Measurements from ENCODE around the gene MAGEB3.

The MAGEB3 gene

DNA sequence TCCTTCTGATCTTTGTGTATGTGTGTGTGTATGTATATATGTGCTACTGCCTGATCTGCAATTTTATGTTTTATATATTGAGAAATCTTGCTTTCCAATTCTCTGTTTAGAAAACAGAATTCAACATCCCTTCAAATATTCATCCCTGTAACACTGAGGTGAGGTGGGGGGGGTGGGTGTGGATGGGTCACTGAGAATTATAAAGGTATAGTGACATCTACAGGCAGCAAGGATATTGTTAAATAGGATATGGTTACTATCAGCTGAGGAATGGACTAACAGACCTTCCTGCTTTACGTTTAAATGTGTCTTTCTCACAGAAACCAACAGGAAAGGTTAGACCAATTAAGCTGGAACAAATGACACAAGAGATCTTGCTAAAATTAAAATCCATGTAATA, 34.1 kb upstream of the MAGEB3 start:
- Histone ChIP-seq H3K9me2 (replicated peaks; ENCODE audit: insufficient read depth, low read length) (no peaks in the 10 kb centered on the region), H3K4me1 (ENCODE audit: low read length) (no peaks in the 10 kb centered on the region), H3K4me3 (ENCODE audit: low read length) (no peak overlapping the region), H3K4me2 (ENCODE audit: low read depth, low read length) (no peak overlapping the region), H3K79me2 (ENCODE audit: low read length) (no peaks in the 10 kb centered on the region), H4K20me1 (ENCODE audit: insufficient read depth, low read length) (no peaks in the 10 kb centered on the region), H3F3A (ENCODE audit: insufficient read depth, low read length) (no peaks in the 10 kb centered on the region), H3K36me3 (replicated peaks; ENCODE audit: insufficient read depth, low read length) (no peaks in the 10 kb centered on the region), H3K9me3 (replicated peaks; ENCODE audit: insufficient read depth, low read length) (no peaks in the 10 kb centered on the region), H3K9ac (ENCODE audit: low read length) (no peak overlapping the region), H3K27ac (ENCODE audit: low read length) (no peak overlapping the region), H3K27me3 (replicated peaks; ENCODE audit: insufficient read depth, low read length) (no peaks in the 10 kb centered on the region), H2AFZ (ENCODE audit: low read length) (no peak overlapping the region)
- DNase-seq = peak; percentile 17
- TF ChIP-seq, protein P1, sequence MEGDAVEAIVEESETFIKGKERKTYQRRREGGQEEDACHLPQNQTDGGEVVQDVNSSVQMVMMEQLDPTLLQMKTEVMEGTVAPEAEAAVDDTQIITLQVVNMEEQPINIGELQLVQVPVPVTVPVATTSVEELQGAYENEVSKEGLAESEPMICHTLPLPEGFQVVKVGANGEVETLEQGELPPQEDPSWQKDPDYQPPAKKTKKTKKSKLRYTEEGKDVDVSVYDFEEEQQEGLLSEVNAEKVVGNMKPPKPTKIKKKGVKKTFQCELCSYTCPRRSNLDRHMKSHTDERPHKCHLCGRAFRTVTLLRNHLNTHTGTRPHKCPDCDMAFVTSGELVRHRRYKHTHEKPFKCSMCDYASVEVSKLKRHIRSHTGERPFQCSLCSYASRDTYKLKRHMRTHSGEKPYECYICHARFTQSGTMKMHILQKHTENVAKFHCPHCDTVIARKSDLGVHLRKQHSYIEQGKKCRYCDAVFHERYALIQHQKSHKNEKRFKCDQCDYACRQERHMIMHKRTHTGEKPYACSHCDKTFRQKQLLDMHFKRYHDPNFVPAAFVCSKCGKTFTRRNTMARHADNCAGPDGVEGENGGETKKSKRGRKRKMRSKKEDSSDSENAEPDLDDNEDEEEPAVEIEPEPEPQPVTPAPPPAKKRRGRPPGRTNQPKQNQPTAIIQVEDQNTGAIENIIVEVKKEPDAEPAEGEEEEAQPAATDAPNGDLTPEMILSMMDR (IDR thresholded peaks at IDR 0.05; ENCODE audit: low read length) = peak; percentile 26; the same call in 1 of the 2 replicates
- no peak for TF ChIP-seq EZH2phosphoT487 (IDR thresholded peaks at IDR 0.05; ENCODE audit: low read length)

DNA sequence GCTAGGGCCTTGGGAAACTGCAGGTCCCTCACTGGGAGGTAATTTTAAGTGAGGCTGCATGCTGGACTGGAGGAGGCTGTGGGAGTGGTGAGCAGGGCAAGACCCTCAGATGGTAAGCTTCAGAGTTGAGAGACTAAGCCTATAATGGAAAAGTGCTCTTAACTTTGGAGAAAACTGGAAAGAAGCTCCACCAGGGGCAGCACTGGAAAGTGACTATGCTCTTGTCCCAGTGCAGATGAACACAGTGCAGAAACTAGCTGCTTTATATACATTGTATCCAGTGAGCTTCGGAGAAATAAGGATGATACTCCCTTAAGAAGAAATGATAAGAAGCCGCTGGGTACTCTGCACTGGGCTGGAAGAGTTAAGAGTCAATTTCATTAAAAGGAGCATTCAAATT, 18.3 kb upstream of the MAGEB3 start:
- Histone ChIP-seq H3K4me2 (ENCODE audit: low read depth, low read length) (no peak overlapping the region), H3K9ac (ENCODE audit: low read length) (no peak overlapping the region), H4K20me1 (ENCODE audit: insufficient read depth, low read length) (no peaks in the 10 kb centered on the region), H3K9me2 (replicated peaks; ENCODE audit: insufficient read depth, low read length) (no peaks in the 10 kb centered on the region), H3K27ac (ENCODE audit: low read length) (no peak overlapping the region), H3K79me2 (ENCODE audit: low read length) (no peaks in the 10 kb centered on the region), H3K27me3 (replicated peaks; ENCODE audit: insufficient read depth, low read length) (no peaks in the 10 kb centered on the region), H3K9me3 (replicated peaks; ENCODE audit: insufficient read depth, low read length) (no peaks in the 10 kb centered on the region), H3K4me3 (ENCODE audit: low read length) (no peak overlapping the region), H3K4me1 (ENCODE audit: low read length) (no peaks in the 10 kb centered on the region), H3F3A (ENCODE audit: insufficient read depth, low read length) (no peaks in the 10 kb centered on the region), H2AFZ (ENCODE audit: low read length) (no peak overlapping the region), H3K36me3 (replicated peaks; ENCODE audit: insufficient read depth, low read length) (no peaks in the 10 kb centered on the region)
- no peak for DNase-seq
- no peak for TF ChIP-seq EZH2 (optimal IDR thresholded peaks at IDR 0.05; ENCODE audit: low read depth, low read length)
- TF ChIP-seq, protein P1 (IDR thresholded peaks at IDR 0.05; ENCODE audit: low read length) = no peak
- TF ChIP-seq EZH2phosphoT487 (IDR thresholded peaks at IDR 0.05; ENCODE audit: low read length) = no peak

DNA sequence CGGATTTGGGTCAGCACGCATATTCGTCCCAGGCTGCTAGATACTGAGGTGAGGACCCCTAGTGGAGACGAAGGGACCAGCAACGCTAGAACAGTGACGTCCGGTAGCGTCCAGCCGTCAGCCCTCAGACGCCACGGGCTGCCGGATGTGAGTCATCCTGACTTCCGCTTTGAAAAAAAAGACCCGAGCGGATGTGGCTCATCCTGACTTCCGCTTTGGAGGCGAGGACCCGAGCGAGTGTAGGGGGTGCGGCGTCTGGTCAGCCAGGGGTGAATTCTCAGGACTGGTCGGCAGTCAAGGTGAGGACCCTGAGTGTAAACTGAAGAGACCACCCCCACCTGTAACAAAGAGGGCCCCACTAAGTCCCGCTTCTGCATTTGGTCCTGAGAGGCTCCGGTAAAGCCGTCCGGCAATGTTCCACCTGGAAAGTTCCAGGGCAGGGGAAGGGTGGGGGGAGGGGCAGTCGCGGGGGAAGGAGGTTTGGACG, 15.1 kb upstream of the MAGEB3 start, which contains the start of gene MAGEB2:
MAGEB2 (plus strand) TSS at position 207 of the 487 bp plus-strand sequence. CDS start 3,018 bp downstream, outside the sequence.
- Histone ChIP-seq H3K27ac (ENCODE audit: low read length) (no peak within 1 kb of the TSS), H3K4me1 (ENCODE audit: low read length) (no peaks in the 10 kb centered on the region), H3K36me3 (replicated peaks; ENCODE audit: insufficient read depth, low read length) (no peaks in the 10 kb centered on the region), H3K4me2 (ENCODE audit: low read depth, low read length) (no peak within 1 kb of the TSS), H3K9ac (ENCODE audit: low read length) (no peak within 1 kb of the TSS), H3K79me2 (ENCODE audit: low read length) (no peaks in the 10 kb centered on the region), H3K27me3 (replicated peaks; ENCODE audit: insufficient read depth, low read length) (no peaks in the 10 kb centered on the region), H3F3A (ENCODE audit: insufficient read depth, low read length) (no peaks in the 10 kb centered on the region), H3K9me3 (replicated peaks; ENCODE audit: insufficient read depth, low read length) (no peaks in the 10 kb centered on the region), H2AFZ (ENCODE audit: low read length) (no peak within 1 kb of the TSS), H4K20me1 (ENCODE audit: insufficient read depth, low read length) (no peaks in the 10 kb centered on the region), H3K9me2 (replicated peaks; ENCODE audit: insufficient read depth, low read length) (no peaks in the 10 kb centered on the region), H3K4me3 (ENCODE audit: low read length) (no peak within 1 kb of the TSS)
- no peak for DNase-seq
- TF ChIP-seq, protein P1 (IDR thresholded peaks at IDR 0.05; ENCODE audit: low read length) = no peak
- no peak for TF ChIP-seq EZH2phosphoT487 (IDR thresholded peaks at IDR 0.05; ENCODE audit: low read length)
- TF ChIP-seq EZH2 (optimal IDR thresholded peaks at IDR 0.05; ENCODE audit: low read depth, low read length) = no peak

Measured in MM.1S (cell line).